Vagina (tissue), 2 donors: ENCODE results near the gene KIF11. TPM values are rescaled to one million over a fixed set of nuclear protein-coding genes. Genes with fewer than 3 reads are reported as not detected.
"Not testable (repeated sequence)": the region's sequence is repeated elsewhere in the genome, so short reads cannot be mapped to it uniquely, and the experiment has no call there.

Source experiments
- DNase-seq, 2 donors: peaks; one replicate each; pipeline ENCODE4 v3.0.0-alpha.2; 2017; ENCODE audit errors: extremely low spot score in 2 of 2
- H3K27ac ChIP-seq: fragments of 200-600 bp; sonication (generic); one replicate; pipeline ENCODE4 v1.5.1; 2019
- H3K27me3 ChIP-seq: fragments of 200-600 bp; sonication (generic); one replicate; pipeline ENCODE4 v1.5.1; 2019
- H3K36me3 ChIP-seq, 2 donors: fragments of 200-600 bp; sonication (generic); one replicate each; pipeline ENCODE4 v1.5.1; 2017 to 2019
- H3K4me1 ChIP-seq: fragments of 200-600 bp; sonication (generic); one replicate; pipeline ENCODE4 v1.5.1; 2019
- H3K4me3 ChIP-seq, 2 donors: fragments of 200-600 bp; sonication (generic); 1 replicate in 1 of 2; 2 replicates in 1 of 2; pipeline ENCODE4 v1.5.1; 2016 to 2019
- H3K9me3 ChIP-seq: fragments of 200-600 bp; sonication (generic); one replicate; pipeline ENCODE4 v1.5.1; 2019
- CTCF ChIP-seq, 3 experiments: fragments of 450-650 bp in 2 of 3; fragments of 200-600 bp in 1 of 3; sonication (generic) in 1 of 3; IDR thresholded peaks; one replicate each; pipeline ENCODE4 v1.5.1; 2017 to 2019; ENCODE audit warnings: antibody characterized with exemption in 3 of 3, mild to moderate bottlenecking in 2 of 3, moderate library complexity in 2 of 3
- POLR2A ChIP-seq, 2 donors: fragments of 450-650 bp; IDR thresholded peaks; one replicate each; pipeline ENCODE4 v1.6.1; 2017; ENCODE audit warnings: antibody characterized with exemption in 2 of 2, mild to moderate bottlenecking in 2 of 2, moderate library complexity in 2 of 2
- POLR2AphosphoS5 ChIP-seq, 2 donors: sonication (generic); formaldehyde crosslinking; IDR thresholded peaks; one replicate each; pipeline ENCODE4 v1.9.0; 2017; ENCODE audit warnings: antibody characterized with exemption in 2 of 2, mild to moderate bottlenecking in 2 of 2, low read depth in 1 of 2; ENCODE audit not compliant: insufficient read depth in 1 of 2
- intact Hi-C: fragments of 100-400 bp; cut with DNase I; formaldehyde crosslinking; loops from one replicate; pipeline ENCODE4 v1.15.1; 2023
- total RNA-seq: library from RNA; depleted of rRNA; stranded (reverse); fragments of >200 nt; gene quantifications from one replicate; pipeline ENCODE4 v1.2.3, GENCODE V29; 2016

Gene KIF11
- total RNA-seq, 1 donor from 2014 or later: 3.4 TPM

- no peaks in the 10 kb centered on the region for H3K9me3 ChIP-seq
- peaks cover 48% of the 10 kb centered on the region for H3K4me1 ChIP-seq
- H3K4me3 ChIP-seq: peak within 1 kb of the TSS; percentile 81 to 87
- no peaks in the 10 kb centered on the region for H3K27me3 ChIP-seq
- DNase-seq: peak in 1 of 2 donors; percentile 88
- TF ChIP-seq CTCF (IDR thresholded peaks at IDR 0.05) (peak in 2 of 3 experiments; percentile 67 to 70), POLR2A (IDR thresholded peaks at IDR 0.05) (no peak), POLR2AphosphoS5 (IDR thresholded peaks at IDR 0.05; ENCODE audit: insufficient read depth in 1 of 2, low read depth in 1 of 2) (peak; percentile 79 to 81)
- H3K36me3 ChIP-seq: no peaks in the 10 kb centered on the region
- intact Hi-C loops: loop anchor here (5.0 kb wide), 1 partner anchor 57 kb away; no protein-coding TSS in a partner anchor
- peak within 1 kb of the TSS; percentile 94 for H3K27ac ChIP-seq
These were observed 19.0 kb upstream of the KIF11 start, which contains the start of gene IDE for GRCh38 chr10:92573798-92574547. Gene IDE (minus strand): TSS chr10:92574093. CDS start chr10:92574019, 74 bp downstream.

GRCh38 chr10:92574548-92575261 is 18.2 kb upstream of the KIF11 start:
- no peak for TF ChIP-seq POLR2A (IDR thresholded peaks at IDR 0.05)
- no peak for TF ChIP-seq POLR2AphosphoS5 (IDR thresholded peaks at IDR 0.05; ENCODE audit: insufficient read depth in 1 of 2, low read depth in 1 of 2)
- peak in 1 of 3 experiments; percentile 19 for TF ChIP-seq CTCF (IDR thresholded peaks at IDR 0.05)
- H3K9me3 ChIP-seq: no peaks in the 10 kb centered on the region
- H3K27ac ChIP-seq: peak overlapping the region; percentile 94
- H3K36me3 ChIP-seq: no peaks in the 10 kb centered on the region
- no peaks in the 10 kb centered on the region for H3K27me3 ChIP-seq
- intact Hi-C loops: loop anchor here (5.0 kb wide), 1 partner anchor 57 kb away; no protein-coding TSS in a partner anchor
- peaks cover 41% of the 10 kb centered on the region for H3K4me1 ChIP-seq
- peak overlapping the region; percentile 81 to 87 for H3K4me3 ChIP-seq
- DNase-seq: no peak

DNA sequence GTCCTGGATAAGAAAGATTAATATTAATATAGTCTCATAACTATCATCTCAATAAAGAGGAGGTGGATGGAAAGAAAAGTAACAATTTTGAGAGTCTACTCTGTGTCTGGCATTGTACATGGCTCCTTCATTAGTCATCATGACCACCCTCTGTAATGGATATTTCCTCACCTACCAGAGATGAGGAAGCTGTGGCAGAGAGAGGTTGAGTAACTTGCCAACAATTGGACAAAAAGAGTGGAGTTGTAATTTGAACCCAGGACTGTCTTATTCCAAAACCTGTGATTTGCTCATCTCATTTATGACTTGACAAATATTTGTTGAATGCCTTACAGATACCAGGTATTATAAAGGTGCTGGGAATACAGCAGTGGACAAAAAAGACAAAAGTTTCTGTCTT is 17.0 kb upstream of the KIF11 start:
- Histone ChIP-seq H3K9me3 (no peaks in the 10 kb centered on the region), H3K4me3 (no peak overlapping the region), H3K27ac (no peak overlapping the region), H3K36me3 (no peaks in the 10 kb centered on the region), H3K27me3 (no peaks in the 10 kb centered on the region), H3K4me1 (peaks cover 28% of the 10 kb centered on the region)
- no peak for TF ChIP-seq CTCF (IDR thresholded peaks at IDR 0.05)
- TF ChIP-seq POLR2AphosphoS5 (IDR thresholded peaks at IDR 0.05; ENCODE audit: insufficient read depth in 1 of 2, low read depth in 1 of 2): no peak
- no peak for TF ChIP-seq POLR2A (IDR thresholded peaks at IDR 0.05)
- intact Hi-C loops: no loop called here
- DNase-seq: no peak

DNA sequence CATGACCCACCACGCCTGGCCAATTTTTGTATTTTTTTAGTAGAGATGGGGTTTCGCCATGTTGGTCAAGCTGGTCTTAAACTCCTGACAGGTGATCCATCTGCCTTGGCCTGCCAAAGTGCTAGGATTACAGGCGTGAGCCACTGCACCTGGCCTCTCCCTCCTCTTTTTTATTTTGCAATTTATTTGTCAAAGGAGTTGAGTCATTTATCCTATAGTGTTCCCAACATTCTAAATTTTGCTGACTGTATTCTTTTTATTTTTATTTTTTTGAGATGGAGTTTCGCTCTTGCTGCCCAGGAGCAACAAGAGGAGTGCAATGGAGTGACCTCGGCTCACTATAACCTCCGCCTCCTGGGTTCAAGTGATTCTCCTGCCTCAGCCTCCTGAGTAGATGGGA is 10.6 kb upstream of the KIF11 start:
- H3K4me3 ChIP-seq, H3K36me3 ChIP-seq, H3K27ac ChIP-seq, DNase-seq, H3K27me3 ChIP-seq, H3K4me1 ChIP-seq, H3K9me3 ChIP-seq, intact Hi-C loops: not testable (repeated sequence)

GRCh38 chr10:92590623-92591549 is 2.0 kb upstream of the KIF11 start:
- H3K36me3 ChIP-seq: no peaks in the 10 kb centered on the region
- intact Hi-C loops: no loop called here
- H3K4me3 ChIP-seq: peak overlapping the region; percentile 65 to 70
- H3K9me3 ChIP-seq: no peaks in the 10 kb centered on the region
- no peak for DNase-seq
- peaks cover 10% of the 10 kb centered on the region for H3K4me1 ChIP-seq
- TF ChIP-seq POLR2A (IDR thresholded peaks at IDR 0.05) (no peak), CTCF (IDR thresholded peaks at IDR 0.05) (no peak), POLR2AphosphoS5 (IDR thresholded peaks at IDR 0.05; ENCODE audit: insufficient read depth in 1 of 2, low read depth in 1 of 2) (no peak)
- no peaks in the 10 kb centered on the region for H3K27me3 ChIP-seq
- peak overlapping the region; percentile 84 for H3K27ac ChIP-seq
